Measurements from ENCODE around the gene PDCD2L. TPM values are rescaled to one million over a fixed set of nuclear protein-coding genes. Genes with fewer than 3 reads are reported as not detected.

PDCD2L gene
- total and polyA plus RNA-seq, 2 of the 8 experiments (the other 6 are each of a cell fraction or from before 2014, with no cell fraction given), result 51.5 to 78.1 TPM

GRCh38 chr19:34409189-34410164, 5.3 kb downstream of the PDCD2L start:
- CTCF ChIA-PET (ENCODE audit: partially characterized antibody), result interaction anchor here (1.6 kb wide), 1 partner anchor 21 kb away, joined by 3 read pairs; no protein-coding TSS in a partner anchor
- Histone ChIP-seq H3K27me3 (replicated peaks in 1 of 4; ENCODE audit: control insufficient read depth in 3 of 4, extremely low read depth in 1 of 4, insufficient read depth in 3 of 4, low read length in 3 of 4) (no peaks in the 10 kb centered on the region), H2AK5ac (ENCODE audit: low read depth, low read length) (no peak overlapping the region), H2BK20ac (ENCODE audit: low read length) (no peak overlapping the region), H3K9ac (replicated peaks in 1 of 4; ENCODE audit: extremely low read depth in 1 of 4, low read depth in 3 of 4, low read length in 3 of 4) (no peak overlapping the region), H2BK12ac (ENCODE audit: low read depth, low read length) (no peak overlapping the region), H3K36me3 (ENCODE audit: control insufficient read depth in 2 of 4, insufficient read depth in 4 of 4, low read length in 3 of 4) (peaks cover 6 to 48% (median 27%) of the 10 kb centered on the region in 4 experiments; a peak in 7 of 8 replicates), H2AFZ (ENCODE audit: low read length) (no peak overlapping the region), H3K4me1 (replicated peaks in 1 of 4; ENCODE audit: control insufficient read depth in 3 of 4, insufficient read depth in 4 of 4, low read length in 3 of 4) (no peaks in the 10 kb centered on the region), H3K23ac (ENCODE audit: insufficient read length) (no peak overlapping the region), H4K20me1 (replicated peaks in 1 of 2; ENCODE audit: control insufficient read depth in 1 of 2, insufficient read depth in 2 of 2, low read length in 2 of 2) (peaks cover 0 to 2% of the 10 kb centered on the region in 2 experiments), H3K9me3 (ENCODE audit: insufficient read depth in 2 of 2, low read depth in 1 of 2, low read length in 1 of 2) (no peaks in the 10 kb centered on the region), H3K79me1 (ENCODE audit: low read depth, low read length) (peaks cover 7% of the 10 kb centered on the region; the same call in 1 of the 2 replicates), H3K23me2 (ENCODE audit: low read depth, low read length) (peaks cover 3% of the 10 kb centered on the region; the same call in 1 of the 2 replicates), H4K5ac (ENCODE audit: insufficient read length, low read depth, low read length) (no peak overlapping the region), H2BK15ac (ENCODE audit: low read length) (no peak overlapping the region), H3K4me2 (ENCODE audit: insufficient read depth in 1 of 2, low read depth in 2 of 2, low read length in 2 of 2) (no peak overlapping the region), H3K14ac (ENCODE audit: insufficient read length) (no peak overlapping the region), H3K4ac (replicated peaks; ENCODE audit: insufficient read length, low read depth, low read length) (no peak overlapping the region), H2BK5ac (ENCODE audit: low read depth, low read length) (no peak overlapping the region), H3K79me2 (ENCODE audit: control insufficient read depth in 1 of 2, insufficient read depth in 2 of 2, low read length in 2 of 2) (peaks cover 0 to 37% of the 10 kb centered on the region in 2 experiments; a peak in 2 of 4 replicates), H3K18ac (ENCODE audit: extremely low read depth, low read length) (no peak overlapping the region), H4K8ac (ENCODE audit: extremely low read depth, insufficient read depth, low read length) (no peak overlapping the region), H2BK120ac (replicated peaks; ENCODE audit: low read depth, low read length) (no peak overlapping the region), H4K91ac (replicated peaks; ENCODE audit: insufficient read length, low read length) (no peak overlapping the region), H3K4me3 (ENCODE audit: extremely low read depth in 1 of 4, insufficient read depth in 2 of 4, low read depth in 3 of 4, low read length in 4 of 4) (no peak overlapping the region), H3K27ac (ENCODE audit: low read depth, low read length) (no peak overlapping the region), H3K56ac (replicated peaks; ENCODE audit: insufficient read length, low read depth, low read length) (no peak overlapping the region)
- POLR2A ChIA-PET (ENCODE audit: partially characterized antibody), result interaction anchor here (1.0 to 1.5 kb wide), 2 partner anchors 10 to 18 kb away, joined by 3 to 4 read pairs; partner anchors contain the start of gene UBA2
- FAIRE-seq (no peak), DNase-seq (ENCODE audit: low read depth in 1 of 2, low spot score in 2 of 2) (no peak)
- 90% methylated on average over 10 of the region's 10 CpGs; no CpG with 5 or more reads in 1 of the 2 experiments for WGBS, 2 experiments (ENCODE audit: extremely low coverage in 1 of 2, insufficient coverage in 1 of 2, insufficient read length in 1 of 2, insufficient replicate concordance in 2 of 2, low coverage in 1 of 2, low lambda C conversion rate in 2 of 2, missing lambda C conversion rate in 1 of 2)
- TF ChIP-seq SP2 (IDR thresholded peaks at IDR 0.05; ENCODE audit: low read length) (no peak), EGR1 (IDR thresholded peaks at IDR 0.05; ENCODE audit: borderline replicate concordance, low read depth, low read length) (no peak), TAF1 (IDR thresholded peaks at IDR 0.05; ENCODE audit: low read depth, low read length) (no peak), NRF1 (IDR thresholded peaks at IDR 0.05; ENCODE audit: low read depth, low read length) (no peak), RNF2 (IDR thresholded peaks at IDR 0.05; ENCODE audit: borderline replicate concordance, low read depth, low read length, missing control alignments, poor library complexity, severe bottlenecking) (no peak), TEAD4 (IDR thresholded peaks at IDR 0.05; ENCODE audit: low read depth, low read length) (no peak), MAFK (IDR thresholded peaks at IDR 0.05; ENCODE audit: low read depth, low read length) (no peak), CTBP2 (IDR thresholded peaks at IDR 0.05; ENCODE audit: borderline replicate concordance, insufficient read depth, insufficient read length, low read length) (no peak), YY1 (IDR thresholded peaks at IDR 0.05; ENCODE audit: low read depth, low read length) (no peak)
